Panc1 (cell line): ENCODE data around the gene HNRNPD. TPM values are rescaled to one million over a fixed set of nuclear protein-coding genes. Genes with fewer than 3 reads are reported as not detected.
A peak's percentile ranks its signal among the peaks of the same experiment; 100 is the strongest.

Experiments
- ATAC-seq: fragments of 200-7000 bp; cut with Tn5 transposase; 2 replicates; pipeline ENCODE4 v1.9.1; 2020; ENCODE audit warnings: mild to moderate bottlenecking, moderate library complexity
- BruUV-seq: library from RNA; stranded (reverse); fragments of 400-500 nt; replicated peaks from 2 replicates; lab custom pipeline; 2021; lab: Mats Ljungman, UMichigan
- CTCF ChIA-PET: fragments of 300-600 bp; sonication (Branson Sonifier 250); formaldehyde crosslinking; loops from one replicate; lab custom pipeline; 2022; ENCODE audit warnings: antibody characterized with exemption; lab: Charles Lee
- POLR2A ChIA-PET: fragments of 300-600 bp; sonication (Branson Sonifier 250); formaldehyde crosslinking; loops from one replicate; lab custom pipeline; 2022; ENCODE audit warnings: antibody characterized with exemption; lab: Charles Lee
- DNase-seq: peaks from one replicate; pipeline ENCODE4 v3.0.0-alpha.2; 2010; ENCODE audit warnings: low read depth, low spot score
- H3K27ac ChIP-seq: 2 replicates; pipeline ENCODE4 v1.5.1; 2011; ENCODE audit warnings: mild to moderate bottlenecking, low read length, inconsistent platforms
- H3K27me3 ChIP-seq: fragments of 200-500 bp; sonication (Bioruptor generic); 2 replicates; pipeline ENCODE4 v1.6.0; 2014; ENCODE audit warnings: low read length, inconsistent platforms; ENCODE audit not compliant: control insufficient read depth, insufficient read depth
- H3K36me3 ChIP-seq: fragments of 200-500 bp; sonication (Bioruptor generic); 2 replicates; pipeline ENCODE4 v1.5.1; 2014; ENCODE audit warnings: inconsistent platforms, mild to moderate bottlenecking, low read length, moderate library complexity; ENCODE audit not compliant: control insufficient read depth, insufficient read depth
- H3K4me1 ChIP-seq: 2 replicates; pipeline ENCODE4 v1.5.1; 2011; ENCODE audit warnings: inconsistent platforms, mild to moderate bottlenecking, low read length, moderate library complexity; ENCODE audit not compliant: control insufficient read depth, insufficient read depth
- H3K4me3 ChIP-seq, 2 experiments: 2 replicates each; pipeline ENCODE4 v1.5.1; 2011 to 2012; ENCODE audit warnings: low read depth in 2 of 2, low read length in 2 of 2, mild to moderate bottlenecking in 2 of 2, inconsistent platforms in 1 of 2, moderate library complexity in 1 of 2
- H3K9me3 ChIP-seq: fragments of 200-500 bp; sonication (Bioruptor generic); 2 replicates; pipeline ENCODE4 v1.5.1; 2014; ENCODE audit warnings: low read depth, mild to moderate bottlenecking, inconsistent platforms, low read length, moderate library complexity; ENCODE audit not compliant: control insufficient read depth, insufficient read depth
- POLR2AphosphoS5 ChIP-seq: IDR thresholded peaks from 2 replicates; pipeline ENCODE4 v1.6.1; 2012; ENCODE audit warnings: mild to moderate bottlenecking, low read depth, low read length, moderate library complexity
- SIN3A ChIP-seq: IDR thresholded peaks from 2 replicates; pipeline ENCODE4 v1.6.1; 2012; ENCODE audit warnings: low read depth, mild to moderate bottlenecking, low read length, moderate library complexity, borderline replicate concordance; ENCODE audit not compliant: insufficient read depth
- TCF7L2 ChIP-seq: IDR thresholded peaks from 2 replicates; pipeline ENCODE4 v1.6.1; 2011; ENCODE audit warnings: mild to moderate bottlenecking, low read depth, low read length, inconsistent platforms
- in situ Hi-C: cut with HindIII; loops from 2 replicates; pipeline ENCODE4 v1.10.0; 2016; ENCODE audit warnings: low sequenced_read_pairs, low pct_unique_long_range_greater_than_20kb
- intact Hi-C: fragments of 100-400 bp; cut with micrococcal nuclease; formaldehyde crosslinking; loops from one replicate; pipeline ENCODE4 v1.10.0; 2022; ENCODE audit not compliant: unreplicated experiment
- total RNA-seq: library from RNA; stranded (reverse); gene quantifications from one replicate; pipeline ENCODE4 v1.2.1, GENCODE V29; 2021; ENCODE audit not compliant: unreplicated experiment
- TF ChIP-seq, protein P1 (sequence below), 2 experiments: IDR thresholded peaks; 2 replicates each; pipeline ENCODE4 v1.6.1; 2011 to 2012; ENCODE audit warnings: low read depth in 2 of 2, control low read depth in 1 of 2, low read length in 1 of 2, mild to moderate bottlenecking in 1 of 2, moderate library complexity in 1 of 2; ENCODE audit not compliant: insufficient read depth in 1 of 2
- TF ChIP-seq, protein P2 (sequence below): fragments of 450-650 bp; IDR thresholded peaks from 2 replicates; pipeline ENCODE4 v1.5.1; 2017; ENCODE audit warnings: mild to moderate bottlenecking

Gene HNRNPD
- total RNA-seq, 1 experiment from 2014 or later: 170 TPM

DNA sequence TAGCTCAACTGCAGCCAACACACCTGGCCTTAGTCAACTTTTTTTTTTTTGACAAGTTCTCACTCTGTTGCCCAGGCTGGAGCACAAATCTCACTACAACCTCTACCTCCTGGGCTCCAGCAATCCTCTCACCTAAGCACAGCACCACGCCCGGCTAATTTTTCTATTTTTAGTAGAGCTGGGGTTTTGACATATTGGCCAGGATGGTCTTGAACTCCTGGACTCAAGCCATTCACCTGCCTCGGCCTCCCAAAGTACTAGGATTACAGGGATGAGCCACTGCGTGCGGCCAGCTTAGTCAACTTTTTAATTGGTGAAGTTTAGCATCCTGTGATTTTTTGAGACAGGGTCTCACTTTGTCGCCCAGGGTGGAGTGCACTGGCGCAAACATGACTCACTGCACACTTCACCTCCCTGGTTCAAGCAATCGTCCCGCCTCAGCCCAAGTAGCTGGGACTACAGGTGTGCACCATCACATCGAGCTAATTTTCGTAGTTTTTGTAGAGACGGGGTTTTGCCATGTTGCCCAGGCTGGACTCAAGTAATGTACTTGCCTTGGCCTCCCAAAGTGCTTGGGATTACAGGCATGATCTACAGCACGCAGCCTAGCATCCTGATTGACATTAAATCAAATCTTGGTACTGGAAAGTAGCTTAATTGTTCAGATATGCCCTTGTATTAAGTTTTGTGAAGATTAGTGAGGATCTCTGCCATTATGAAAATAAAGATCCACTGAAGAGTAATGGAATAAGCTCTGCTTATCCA lies 48.2 kb upstream of the HNRNPD start:
- H3K9me3 ChIP-seq: no peaks in the 10 kb centered on the region
- H3K4me3 ChIP-seq: no peak overlapping the region
- peaks cover 45% of the 10 kb centered on the region for H3K36me3 ChIP-seq
- BruUV-seq: no TSS peak
- ATAC-seq (peak; percentile 63), DNase-seq (no peak)
- H3K27ac ChIP-seq: no peak overlapping the region
- intact Hi-C loops (no loop called here), in situ Hi-C loops (no loop called here)
- CTCF ChIA-PET: no interaction called here
- H3K4me1 ChIP-seq: peaks cover 8% of the 10 kb centered on the region; the same call in 1 of the 2 replicates
- no peaks in the 10 kb centered on the region for H3K27me3 ChIP-seq
- no peak for TF ChIP-seq TCF7L2
- TF ChIP-seq POLR2AphosphoS5: peak; percentile 57; the same call in 1 of the 2 replicates
- POLR2A ChIA-PET: no interaction called here

DNA sequence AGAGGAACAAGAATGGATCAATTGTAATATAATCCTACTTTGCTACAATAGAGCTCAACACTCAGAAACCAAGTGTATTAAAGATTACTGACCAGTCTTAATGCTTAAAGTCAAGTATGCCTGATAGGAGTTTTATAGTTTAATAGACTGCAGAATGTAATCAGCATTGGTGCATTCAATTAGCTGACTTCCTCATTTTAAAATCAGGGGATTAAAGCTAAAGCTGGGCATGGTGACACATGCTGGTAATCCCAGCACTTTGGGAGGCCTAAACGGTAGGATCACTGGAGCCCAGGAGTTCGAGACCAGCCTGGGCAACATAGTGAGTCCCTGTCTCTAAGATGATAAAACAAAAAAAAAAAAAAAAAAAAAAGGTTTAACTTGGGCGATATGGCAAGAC lies 45.7 kb upstream of the HNRNPD start:
- in situ Hi-C loops (no loop called here), intact Hi-C loops (no loop called here)
- Histone ChIP-seq H3K27ac (no peak overlapping the region), H3K4me3 (no peak overlapping the region), H3K4me1 (no peaks in the 10 kb centered on the region), H3K27me3 (no peaks in the 10 kb centered on the region), H3K36me3 (peaks cover 20% of the 10 kb centered on the region), H3K9me3 (no peaks in the 10 kb centered on the region)
- POLR2A ChIA-PET: interaction anchor here (0.7 kb wide), 2 partner anchors 19 to 209 kb away, joined by 6 to 9 read pairs; no protein-coding TSS in a partner anchor
- CTCF ChIA-PET: no interaction called here
- no TSS peak for BruUV-seq
- DNase-seq (no peak), ATAC-seq (no peak)
- TF ChIP-seq POLR2AphosphoS5: no peak
- TF ChIP-seq, protein P1, sequence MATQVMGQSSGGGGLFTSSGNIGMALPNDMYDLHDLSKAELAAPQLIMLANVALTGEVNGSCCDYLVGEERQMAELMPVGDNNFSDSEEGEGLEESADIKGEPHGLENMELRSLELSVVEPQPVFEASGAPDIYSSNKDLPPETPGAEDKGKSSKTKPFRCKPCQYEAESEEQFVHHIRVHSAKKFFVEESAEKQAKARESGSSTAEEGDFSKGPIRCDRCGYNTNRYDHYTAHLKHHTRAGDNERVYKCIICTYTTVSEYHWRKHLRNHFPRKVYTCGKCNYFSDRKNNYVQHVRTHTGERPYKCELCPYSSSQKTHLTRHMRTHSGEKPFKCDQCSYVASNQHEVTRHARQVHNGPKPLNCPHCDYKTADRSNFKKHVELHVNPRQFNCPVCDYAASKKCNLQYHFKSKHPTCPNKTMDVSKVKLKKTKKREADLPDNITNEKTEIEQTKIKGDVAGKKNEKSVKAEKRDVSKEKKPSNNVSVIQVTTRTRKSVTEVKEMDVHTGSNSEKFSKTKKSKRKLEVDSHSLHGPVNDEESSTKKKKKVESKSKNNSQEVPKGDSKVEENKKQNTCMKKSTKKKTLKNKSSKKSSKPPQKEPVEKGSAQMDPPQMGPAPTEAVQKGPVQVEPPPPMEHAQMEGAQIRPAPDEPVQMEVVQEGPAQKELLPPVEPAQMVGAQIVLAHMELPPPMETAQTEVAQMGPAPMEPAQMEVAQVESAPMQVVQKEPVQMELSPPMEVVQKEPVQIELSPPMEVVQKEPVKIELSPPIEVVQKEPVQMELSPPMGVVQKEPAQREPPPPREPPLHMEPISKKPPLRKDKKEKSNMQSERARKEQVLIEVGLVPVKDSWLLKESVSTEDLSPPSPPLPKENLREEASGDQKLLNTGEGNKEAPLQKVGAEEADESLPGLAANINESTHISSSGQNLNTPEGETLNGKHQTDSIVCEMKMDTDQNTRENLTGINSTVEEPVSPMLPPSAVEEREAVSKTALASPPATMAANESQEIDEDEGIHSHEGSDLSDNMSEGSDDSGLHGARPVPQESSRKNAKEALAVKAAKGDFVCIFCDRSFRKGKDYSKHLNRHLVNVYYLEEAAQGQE (IDR thresholded peaks at IDR 0.05; ENCODE audit: insufficient read depth in 1 of 2, low read depth in 2 of 2, low read length in 1 of 2): no peak
- TF ChIP-seq SIN3A: no peak
- TF ChIP-seq TCF7L2: no peak
- TF ChIP-seq, protein P2, sequence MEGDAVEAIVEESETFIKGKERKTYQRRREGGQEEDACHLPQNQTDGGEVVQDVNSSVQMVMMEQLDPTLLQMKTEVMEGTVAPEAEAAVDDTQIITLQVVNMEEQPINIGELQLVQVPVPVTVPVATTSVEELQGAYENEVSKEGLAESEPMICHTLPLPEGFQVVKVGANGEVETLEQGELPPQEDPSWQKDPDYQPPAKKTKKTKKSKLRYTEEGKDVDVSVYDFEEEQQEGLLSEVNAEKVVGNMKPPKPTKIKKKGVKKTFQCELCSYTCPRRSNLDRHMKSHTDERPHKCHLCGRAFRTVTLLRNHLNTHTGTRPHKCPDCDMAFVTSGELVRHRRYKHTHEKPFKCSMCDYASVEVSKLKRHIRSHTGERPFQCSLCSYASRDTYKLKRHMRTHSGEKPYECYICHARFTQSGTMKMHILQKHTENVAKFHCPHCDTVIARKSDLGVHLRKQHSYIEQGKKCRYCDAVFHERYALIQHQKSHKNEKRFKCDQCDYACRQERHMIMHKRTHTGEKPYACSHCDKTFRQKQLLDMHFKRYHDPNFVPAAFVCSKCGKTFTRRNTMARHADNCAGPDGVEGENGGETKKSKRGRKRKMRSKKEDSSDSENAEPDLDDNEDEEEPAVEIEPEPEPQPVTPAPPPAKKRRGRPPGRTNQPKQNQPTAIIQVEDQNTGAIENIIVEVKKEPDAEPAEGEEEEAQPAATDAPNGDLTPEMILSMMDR: no peak

DNA sequence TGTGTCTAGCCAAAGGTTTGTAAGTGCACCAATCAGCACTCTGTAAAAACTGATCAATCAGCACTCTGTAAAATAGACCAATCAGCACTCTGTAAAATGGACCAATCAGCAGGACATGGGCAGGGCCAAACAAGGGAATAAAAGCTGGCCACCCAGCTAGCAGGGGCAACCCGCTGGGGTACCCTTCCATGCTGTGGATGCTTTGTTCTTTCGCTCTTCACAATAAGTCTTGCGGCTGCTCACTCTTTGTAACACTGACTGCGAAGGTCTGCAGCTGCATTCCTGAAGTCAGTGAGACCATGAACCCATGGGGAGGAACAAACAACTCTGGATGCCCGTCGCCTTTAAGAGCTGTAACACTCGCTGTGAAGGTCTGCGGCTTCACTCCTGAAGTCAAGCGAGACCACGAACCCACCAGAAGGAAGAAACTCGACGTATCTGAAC lies 42.2 kb upstream of the HNRNPD start:
- H3K9me3 ChIP-seq: no peaks in the 10 kb centered on the region
- POLR2A ChIA-PET: interaction anchor here (0.7 kb wide), 1 partner anchor 93 kb away, joined by 4 read pairs; no protein-coding TSS in a partner anchor

More for the DNA sequence above, 42.2 kb upstream of the HNRNPD start:
- ATAC-seq (no peak), DNase-seq (no peak)
- no peak for TF ChIP-seq SIN3A
- no peak for TF ChIP-seq TCF7L2
- TF ChIP-seq, protein P2: no peak
- TF ChIP-seq POLR2AphosphoS5: no peak
- TF ChIP-seq, protein P1 (IDR thresholded peaks at IDR 0.05; ENCODE audit: insufficient read depth in 1 of 2, low read depth in 2 of 2, low read length in 1 of 2): no peak
- no peaks in the 10 kb centered on the region for H3K36me3 ChIP-seq
- no TSS peak for BruUV-seq
- H3K4me3 ChIP-seq: no peak overlapping the region
- no peak overlapping the region for H3K27ac ChIP-seq
- intact Hi-C loops (no loop called here), in situ Hi-C loops (no loop called here)
- no peaks in the 10 kb centered on the region for H3K27me3 ChIP-seq
- H3K4me1 ChIP-seq: no peaks in the 10 kb centered on the region
- CTCF ChIA-PET: no interaction called here
